K562 (cell line): Measurements from ENCODE around the gene CCDC159. TPM values are rescaled to one million over a fixed set of nuclear protein-coding genes. Genes with fewer than 3 reads are reported as not detected.

Source experiments
- ATAC-seq: fragments of 200-7000 bp; cut with Tn5 transposase; 3 replicates; pipeline ENCODE4 v1.9.1; 2020; ENCODE audit warnings: moderate library complexity
- BruUV-seq: library from RNA; stranded (reverse); fragments of 400-500 nt; replicated peaks from 2 replicates; lab custom pipeline; 2021; lab: Mats Ljungman, UMichigan
- CTCF ChIA-PET: fragments of 300-600 bp; formaldehyde crosslinking; extraction: SDS; loops from one replicate; lab custom pipeline; 2021; ENCODE audit warnings: low intra/inter-chr PET ratio; lab: Yijun Ruan, JAX
- POLR2A ChIA-PET: fragments of 300-600, 350-650 bp; sonication (Branson Sonifier 250); formaldehyde crosslinking; extraction: SDS; loops from one replicate; lab custom pipeline; 2021; ENCODE audit warnings: antibody characterized with exemption, inconsistent platforms; lab: Yijun Ruan, JAX
- DNase-seq, 4 experiments: peaks; one replicate each; pipeline versions ENCODE4 v3.0.0 to v3.0.0-alpha.2; 2011 to 2018; ENCODE audit warnings: low spot score in 3 of 4, mixed read lengths in 3 of 4; ENCODE audit errors: extremely low read depth in 1 of 4
- FAIRE-seq: peaks from 2 replicates; lab custom pipeline; 2011; peaks lifted over from hg19 to GRCh38; lab: Jason Lieb, UNC
- H2AFZ ChIP-seq: 2 replicates; pipeline ENCODE4 v1.6.0; 2011; ENCODE audit warnings: low read depth, low read length, control low read depth, inconsistent platforms
- H3K27ac ChIP-seq: fragments of 200-600 bp; 3 replicates; pipeline ENCODE4 v1.8.0; 2011; ENCODE audit warnings: low read depth, mild to moderate bottlenecking, control low read depth, inconsistent platforms, low read length, moderate library complexity, mixed read lengths; ENCODE audit errors: extremely low read depth
- H3K27me3 ChIP-seq, 2 experiments: fragments of 300-600 bp in 1 of 2; 2 replicates in 1 of 2; 3 replicates in 1 of 2; pipeline versions ENCODE4 v1.6.0 to v1.8.0; 2011; ENCODE audit warnings: inconsistent platforms in 2 of 2, low read length in 2 of 2, mild to moderate bottlenecking in 1 of 2, mixed read lengths in 1 of 2, moderate library complexity in 1 of 2; ENCODE audit not compliant: control insufficient read depth in 2 of 2, insufficient read depth in 2 of 2
- H3K36me3 ChIP-seq: fragments of 300-600 bp; 3 replicates; pipeline ENCODE4 v1.8.0; 2011; ENCODE audit warnings: mild to moderate bottlenecking, low read length, inconsistent platforms; ENCODE audit not compliant: control insufficient read depth, insufficient read depth
- H3K4me1 ChIP-seq, 2 experiments: fragments of 200-600 bp in 1 of 2; replicated peaks in 1 of 2; 2 replicates in 1 of 2; 3 replicates in 1 of 2; pipeline versions ENCODE4 v1.5.1 to v1.8.0; 2011; ENCODE audit warnings: inconsistent platforms in 2 of 2, low read length in 2 of 2, mild to moderate bottlenecking in 1 of 2, mixed read lengths in 1 of 2, moderate library complexity in 1 of 2; ENCODE audit not compliant: control insufficient read depth in 2 of 2, insufficient read depth in 2 of 2
- H3K4me2 ChIP-seq: 2 replicates; pipeline ENCODE4 v1.6.1; 2011; ENCODE audit warnings: low read length, control low read depth, inconsistent platforms, mixed read lengths; ENCODE audit not compliant: insufficient read depth
- H3K4me3 ChIP-seq: fragments of 200-600 bp; sonication (generic), shearing (Covaris generic); 2 replicates; pipeline ENCODE4 v1.5.1; 2016; ENCODE audit warnings: control low read depth, inconsistent platforms
- H3K79me2 ChIP-seq: fragments of 200-600 bp; 3 replicates; pipeline ENCODE4 v1.8.0; 2011; ENCODE audit warnings: low read length, inconsistent platforms; ENCODE audit not compliant: control insufficient read depth, insufficient read depth
- H3K9ac ChIP-seq, 2 experiments: 2 replicates each; pipeline versions ENCODE4 v1.6.0 to v1.6.1; 2011; ENCODE audit warnings: low read depth in 2 of 2, low read length in 2 of 2, control low read depth in 1 of 2, inconsistent platforms in 1 of 2, mild to moderate bottlenecking in 1 of 2, mixed read lengths in 1 of 2; ENCODE audit not compliant: insufficient read depth in 1 of 2
- H3K9me1 ChIP-seq: one replicate; pipeline ENCODE4 v1.6.0; 2011; ENCODE audit warnings: inconsistent platforms, mild to moderate bottlenecking, low read length, moderate library complexity; ENCODE audit not compliant: control insufficient read depth, insufficient read depth
- H3K9me3 ChIP-seq: replicated peaks from 2 replicates; pipeline ENCODE4 v1.5.1; 2011; ENCODE audit warnings: low read depth, low read length, inconsistent platforms; ENCODE audit not compliant: control insufficient read depth, insufficient read depth
- H4K20me1 ChIP-seq: replicated peaks from 2 replicates; pipeline ENCODE4 v1.6.1; 2011; ENCODE audit warnings: low read length, inconsistent platforms, mixed read lengths; ENCODE audit not compliant: control insufficient read depth, insufficient read depth
- ARID2 ChIP-seq: fragments of 450-650 bp; IDR thresholded peaks from 2 replicates; pipeline ENCODE4 v1.6.1; 2017; ENCODE audit warnings: antibody characterized with exemption, mild to moderate bottlenecking
- BDP1 ChIP-seq: IDR thresholded peaks from 3 replicates; pipeline ENCODE4 v1.6.1; 2011; ENCODE audit not compliant: insufficient read length, insufficient read depth
- DACH1 ChIP-seq: fragments of 450-650 bp; IDR thresholded peaks from 2 replicates; pipeline ENCODE4 v1.6.1; 2018; ENCODE audit not compliant: partially characterized antibody
- DMBX1 ChIP-seq: fragments of 250-450 bp; sonication (Bioruptor Pico); IDR thresholded peaks from 2 replicates; pipeline ENCODE4 v1.8.0; 2022; ENCODE audit warnings: inconsistent platforms, mild to moderate bottlenecking, moderate library complexity, borderline replicate concordance
- EP300 ChIP-seq: IDR thresholded peaks from 2 replicates; pipeline ENCODE4 v1.6.1; 2012; ENCODE audit warnings: low read length, improper control_type of control experiment
- NFE2 ChIP-seq: IDR thresholded peaks from 2 replicates; pipeline ENCODE4 v1.6.1; 2014; ENCODE audit warnings: antibody characterized with exemption, low read depth
- NFIC ChIP-seq: fragments of 450-650 bp; IDR thresholded peaks from 2 replicates; pipeline ENCODE4 v1.6.1; 2017; ENCODE audit warnings: mild to moderate bottlenecking, inconsistent platforms
- SRSF7 ChIP-seq: fragments of 200-400 bp; formaldehyde crosslinking; optimal IDR thresholded peaks from 2 replicates; pipeline ENCODE3; 2017; ENCODE audit warnings: mild to moderate bottlenecking, low read depth, low read length
- STAT6 ChIP-seq: sonication (generic); formaldehyde crosslinking; IDR thresholded peaks from 2 replicates; pipeline ENCODE4 v1.8.1; 2023; ENCODE audit warnings: mild to moderate bottlenecking, missing genetic modification reagents
- ZNF121 ChIP-seq: sonication (generic); formaldehyde crosslinking; conservative IDR thresholded peaks from 2 replicates; pipeline ENCODE4 v1.8.0; 2022; ENCODE audit warnings: missing genetic modification reagents
- ZNF316 ChIP-seq: fragments of 450-650 bp; IDR thresholded peaks from 2 replicates; pipeline ENCODE4 v1.6.1; 2016
- ZNF57 ChIP-seq: fragments of 450-650 bp; formaldehyde crosslinking; IDR thresholded peaks from 2 replicates; pipeline ENCODE4 v1.4.0; 2020; ENCODE audit warnings: mild to moderate bottlenecking, moderate library complexity
- ZNF695 ChIP-seq: fragments of 450-650 bp; formaldehyde crosslinking; IDR thresholded peaks from 2 replicates; pipeline ENCODE4 v1.4.0; 2020; ENCODE audit warnings: mild to moderate bottlenecking, moderate library complexity
- WGBS: fragments of 100-300 bp; shearing (Covaris generic); methylation state at CpG from one replicate; pipeline ENCODE4 v1.1.6; 2016; ENCODE audit warnings: low coverage, mixed read lengths; ENCODE audit not compliant: insufficient coverage; ENCODE audit errors: missing lambda C conversion rate; 5-methylcytosine and 5-hydroxymethylcytosine counted together
- in situ Hi-C: fragments of 300-500 bp; cut with MboI; formaldehyde crosslinking; loops from 4 replicates; pipeline ENCODE4 v1.15.0; 2018; ENCODE audit warnings: inconsistent platforms, mixed read lengths
- intact Hi-C: fragments of 100-400 bp; cut with micrococcal nuclease; formaldehyde crosslinking; loops from 2 replicates; pipeline ENCODE4 v1.14.2; 2022
- polyA plus RNA-seq, 8 experiments: library from polyadenylated mRNA; depleted of rRNA in 4 of 8; stranded (reverse) in 5 of 8; unstranded in 3 of 8; fragments of >200 nt; fragmentation: Nextera tagmentation in 2 of 8; fragmentation: Illumina TruSeq in 1 of 8; extraction: Ambion mirVana in 2 of 8; extraction: Trizol in 1 of 8; gene quantifications; 2 replicates each; pipeline versions ENCODE4 v1.2.1 to v1.2.3, GENCODE V29; 2011 to 2014; ENCODE audit warnings: inconsistent platforms in 1 of 8, missing spikeins in 1 of 8
- total RNA-seq, 7 experiments: library from RNA; depleted of rRNA in 6 of 7; stranded (reverse); fragments of >200 nt in 6 of 7; fragmentation: Illumina TruSeq in 2 of 7; extraction: Trizol in 2 of 7; gene quantifications; 2 replicates each; pipeline versions ENCODE4 v1.2.1 to v1.2.3, GENCODE V29; 2011 to 2021; ENCODE audit warnings: low replicate concordance in 1 of 7
- TF ChIP-seq, protein P1 (sequence below): fragments of 250-450 bp; sonication (Bioruptor Pico); IDR thresholded peaks from 2 replicates; pipeline ENCODE4 v1.8.0; 2021; ENCODE audit warnings: mild to moderate bottlenecking, moderate library complexity
- TF ChIP-seq, protein P2 (sequence below): fragments of 250-450 bp; sonication (Bioruptor Pico); IDR thresholded peaks from 2 replicates; pipeline ENCODE4 v1.8.0; 2022; ENCODE audit warnings: inconsistent platforms, mild to moderate bottlenecking, moderate library complexity, borderline replicate concordance

CCDC159 gene
- total and polyA plus RNA-seq, 9 of the 15 experiments (the other 6 are each of a cell fraction or from before 2014, with no cell fraction given) = 0.68 to 10.1 (median 4.7) TPM

DNA sequence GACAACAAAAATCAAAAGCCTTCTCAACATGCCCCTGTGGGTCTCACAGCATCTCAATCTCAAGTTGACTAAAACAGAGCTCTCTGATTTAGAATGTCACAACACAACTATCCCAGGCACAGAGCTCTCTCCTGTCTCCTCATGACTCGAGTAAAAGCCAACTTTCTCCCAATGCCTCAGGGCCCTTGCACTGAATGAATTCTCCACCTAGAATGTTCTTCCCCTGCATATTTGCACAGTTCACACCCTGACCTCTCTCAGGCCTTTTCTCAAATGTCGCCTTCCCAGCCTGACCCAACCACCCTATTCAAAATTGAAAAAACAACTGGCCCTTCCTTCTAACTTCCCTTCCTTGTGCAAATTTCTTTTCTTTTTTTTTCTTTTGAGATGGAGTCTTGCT is 24.4 kb downstream of the CCDC159 start:
- no peak for DNase-seq
- intact Hi-C loops = no loop called here
- Histone ChIP-seq H3K36me3 (0 out of 3 replicates have a peak, but pooled peaks cover 2% of the 10 kb centered on the region), H3K4me3 (no peak overlapping the region), H3K79me2 (peaks cover 14% of the 10 kb centered on the region; the same call in 2 of the 3 replicates), H3K27me3 (no peaks in the 10 kb centered on the region), H3K9me1 (no peaks in the 10 kb centered on the region), H2AFZ (no peak overlapping the region), H3K27ac (no peak overlapping the region), H4K20me1 (peaks cover 11% of the 10 kb centered on the region; the same call in 1 of the 2 replicates), H3K4me2 (no peak overlapping the region), H3K4me1 (peaks cover 12 to 18% of the 10 kb centered on the region in 2 experiments; a peak in 4 of 5 replicates), H3K9ac (no peak overlapping the region), H3K9me3 (no peaks in the 10 kb centered on the region)
- POLR2A ChIA-PET = interaction anchor here (0.6 to 1.7 kb wide), 2 partner anchors 10 to 191 kb away, joined by 3 to 7 read pairs; no protein-coding TSS in a partner anchor
- 56% methylated on average over 2 of the region's 2 CpGs for WGBS
- no peak for TF ChIP-seq SRSF7
- TF ChIP-seq ARID2 = no peak
- TF ChIP-seq ZNF695 (CRISPR knock-in tag) = no peak
- no peak for TF ChIP-seq STAT6 (CRISPR knock-in tag)
- TF ChIP-seq BDP1 = no peak
- TF ChIP-seq, protein P1, sequence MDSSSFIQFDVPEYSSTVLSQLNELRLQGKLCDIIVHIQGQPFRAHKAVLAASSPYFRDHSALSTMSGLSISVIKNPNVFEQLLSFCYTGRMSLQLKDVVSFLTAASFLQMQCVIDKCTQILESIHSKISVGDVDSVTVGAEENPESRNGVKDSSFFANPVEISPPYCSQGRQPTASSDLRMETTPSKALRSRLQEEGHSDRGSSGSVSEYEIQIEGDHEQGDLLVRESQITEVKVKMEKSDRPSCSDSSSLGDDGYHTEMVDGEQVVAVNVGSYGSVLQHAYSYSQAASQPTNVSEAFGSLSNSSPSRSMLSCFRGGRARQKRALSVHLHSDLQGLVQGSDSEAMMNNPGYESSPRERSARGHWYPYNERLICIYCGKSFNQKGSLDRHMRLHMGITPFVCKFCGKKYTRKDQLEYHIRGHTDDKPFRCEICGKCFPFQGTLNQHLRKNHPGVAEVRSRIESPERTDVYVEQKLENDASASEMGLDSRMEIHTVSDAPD (CRISPR knock-in tag) = no peak
- no peak for TF ChIP-seq ZNF121 (CRISPR knock-in tag)
- TF ChIP-seq, protein P2, sequence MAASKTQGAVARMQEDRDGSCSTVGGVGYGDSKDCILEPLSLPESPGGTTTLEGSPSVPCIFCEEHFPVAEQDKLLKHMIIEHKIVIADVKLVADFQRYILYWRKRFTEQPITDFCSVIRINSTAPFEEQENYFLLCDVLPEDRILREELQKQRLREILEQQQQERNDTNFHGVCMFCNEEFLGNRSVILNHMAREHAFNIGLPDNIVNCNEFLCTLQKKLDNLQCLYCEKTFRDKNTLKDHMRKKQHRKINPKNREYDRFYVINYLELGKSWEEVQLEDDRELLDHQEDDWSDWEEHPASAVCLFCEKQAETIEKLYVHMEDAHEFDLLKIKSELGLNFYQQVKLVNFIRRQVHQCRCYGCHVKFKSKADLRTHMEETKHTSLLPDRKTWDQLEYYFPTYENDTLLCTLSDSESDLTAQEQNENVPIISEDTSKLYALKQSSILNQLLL (CRISPR knock-in tag) = no peak
- TF ChIP-seq NFIC = no peak
- TF ChIP-seq EP300 = no peak
- no peak for TF ChIP-seq DMBX1 (CRISPR knock-in tag)
- TF ChIP-seq DACH1 = no peak
- TF ChIP-seq ZNF316 = no peak
- TF ChIP-seq NFE2 = no peak
- TF ChIP-seq ZNF57 (CRISPR knock-in tag) = no peak
- no peak for FAIRE-seq
- CTCF ChIA-PET = no interaction called here
- ATAC-seq = no peak
- in situ Hi-C loops = no loop called here
- no TSS peak for BruUV-seq
